AG09319 (cell line): ENCODE results near the gene TMEM271.

Experiments used
- DNase-seq: peaks from one replicate; pipeline ENCODE4 v3.0.0-alpha.2; 2010; ENCODE audit warnings: low read depth; ENCODE audit errors: extremely low read depth
- TF ChIP-seq, protein P1 (sequence below): IDR thresholded peaks from 2 replicates; pipeline ENCODE4 v1.5.1; 2011; ENCODE audit warnings: low read depth, mild to moderate bottlenecking, inconsistent platforms, low read length, moderate library complexity

TMEM271 gene

GRCh38 chr4:528296-528695 lies 47.8 kb downstream of the TMEM271 start:
- TF ChIP-seq, protein P1, sequence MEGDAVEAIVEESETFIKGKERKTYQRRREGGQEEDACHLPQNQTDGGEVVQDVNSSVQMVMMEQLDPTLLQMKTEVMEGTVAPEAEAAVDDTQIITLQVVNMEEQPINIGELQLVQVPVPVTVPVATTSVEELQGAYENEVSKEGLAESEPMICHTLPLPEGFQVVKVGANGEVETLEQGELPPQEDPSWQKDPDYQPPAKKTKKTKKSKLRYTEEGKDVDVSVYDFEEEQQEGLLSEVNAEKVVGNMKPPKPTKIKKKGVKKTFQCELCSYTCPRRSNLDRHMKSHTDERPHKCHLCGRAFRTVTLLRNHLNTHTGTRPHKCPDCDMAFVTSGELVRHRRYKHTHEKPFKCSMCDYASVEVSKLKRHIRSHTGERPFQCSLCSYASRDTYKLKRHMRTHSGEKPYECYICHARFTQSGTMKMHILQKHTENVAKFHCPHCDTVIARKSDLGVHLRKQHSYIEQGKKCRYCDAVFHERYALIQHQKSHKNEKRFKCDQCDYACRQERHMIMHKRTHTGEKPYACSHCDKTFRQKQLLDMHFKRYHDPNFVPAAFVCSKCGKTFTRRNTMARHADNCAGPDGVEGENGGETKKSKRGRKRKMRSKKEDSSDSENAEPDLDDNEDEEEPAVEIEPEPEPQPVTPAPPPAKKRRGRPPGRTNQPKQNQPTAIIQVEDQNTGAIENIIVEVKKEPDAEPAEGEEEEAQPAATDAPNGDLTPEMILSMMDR: no peak
- no peak for DNase-seq

DNA sequence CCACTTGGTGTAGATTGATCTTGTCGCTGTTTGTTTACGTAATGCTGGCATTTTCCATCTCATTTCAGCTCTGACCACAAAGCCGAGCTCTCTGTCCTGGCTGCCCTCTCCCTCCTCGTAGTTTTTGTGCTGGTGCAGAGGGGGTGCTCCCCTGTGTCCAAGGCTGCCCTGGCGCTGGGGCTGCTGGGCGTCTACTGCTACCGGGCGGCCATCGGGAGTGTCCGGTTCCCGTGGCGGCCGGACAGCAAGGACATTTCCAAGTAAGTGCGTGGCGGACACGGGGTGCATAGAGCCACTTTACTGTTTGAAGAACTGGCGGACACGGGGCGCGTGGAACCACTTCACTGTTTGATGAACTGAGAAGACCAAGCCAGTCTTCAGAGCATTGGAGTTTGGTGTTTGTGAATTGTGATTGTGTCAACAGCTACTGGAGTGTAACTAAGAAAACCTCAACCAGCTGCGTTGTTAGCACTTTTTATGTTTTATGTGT lies 49.1 kb downstream of the TMEM271 start:
- DNase-seq: no peak
- TF ChIP-seq, protein P1: no peak

- TF ChIP-seq, protein P1: no peak
- DNase-seq: no peak
Measured at GRCh38 chr4:526189-526909, 49.7 kb downstream of the TMEM271 start.

DNA sequence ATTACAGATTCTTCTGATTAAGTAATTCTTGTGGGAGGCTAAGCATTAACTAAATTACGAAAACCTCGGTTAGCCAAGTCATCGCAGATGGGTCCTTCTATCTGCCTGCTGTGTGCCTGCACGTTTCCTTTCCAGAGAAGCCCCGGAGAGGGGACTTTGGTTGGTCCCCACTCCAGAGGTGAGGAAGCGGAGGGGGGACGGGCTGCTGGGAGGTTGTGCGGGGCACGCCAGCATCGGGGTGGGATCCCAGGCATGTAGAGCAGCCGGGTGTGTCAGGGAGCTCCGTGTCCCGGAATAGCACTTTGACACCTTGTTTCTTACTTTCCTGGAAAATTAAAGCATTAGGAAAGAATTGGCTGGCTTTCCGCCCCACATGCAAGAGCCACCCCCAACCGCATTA lies 50.4 kb downstream of the TMEM271 start:
- DNase-seq: no peak
- TF ChIP-seq, protein P1: no peak

- no peak for DNase-seq
- TF ChIP-seq, protein P1: no peak
Measured at GRCh38 chr4:524196-524595, 51.9 kb downstream of the TMEM271 start.
